SU-DHL-6 (cell line): ENCODE measurements around the gene SLC25A25.

ENCODE experiments used
- H2AFZ ChIP-seq: fragments of 200-600 bp; sonication (generic); 2 replicates; pipeline ENCODE4 v1.6.1; 2014; ENCODE audit warnings: low read depth, mild to moderate bottlenecking, moderate library complexity, mixed read lengths, antibody characterized with exemption, low read length; ENCODE audit not compliant: severe bottlenecking
- H3F3A ChIP-seq: fragments of 200-600 bp; shearing (Covaris generic); 2 replicates; pipeline ENCODE4 v1.6.0; 2016; ENCODE audit warnings: antibody characterized with exemption, mild to moderate bottlenecking; ENCODE audit not compliant: insufficient read depth
- H3K27ac ChIP-seq: fragments of 200-600 bp; sonication (generic); 2 replicates; pipeline ENCODE4 v1.5.1; 2016; ENCODE audit warnings: low read depth, mild to moderate bottlenecking, low read length, moderate library complexity, mixed read lengths
- H3K27me3 ChIP-seq: fragments of 200-600 bp; sonication (generic), shearing (Covaris generic); 2 replicates; pipeline ENCODE4 v1.6.0; 2014; ENCODE audit warnings: mild to moderate bottlenecking, low read length
- H3K36me3 ChIP-seq: fragments of 200-600 bp; sonication (generic); 2 replicates; pipeline ENCODE4 v1.6.1; 2014; ENCODE audit warnings: mild to moderate bottlenecking, low read length, mixed read lengths
- H3K4me2 ChIP-seq: fragments of 300-600, 200-600 bp; shearing (Covaris generic), sonication (generic); 2 replicates; pipeline ENCODE4 v1.6.0; 2014; ENCODE audit warnings: low read length, low read depth, mild to moderate bottlenecking; ENCODE audit not compliant: poor library complexity, severe bottlenecking
- H3K4me3 ChIP-seq: fragments of 200-600 bp; sonication (generic); 2 replicates; pipeline ENCODE4 v1.5.1; 2014; ENCODE audit warnings: antibody characterized with exemption, low read length, mild to moderate bottlenecking, mixed read lengths; ENCODE audit not compliant: insufficient read depth, poor library complexity, severe bottlenecking
- H3K79me2 ChIP-seq: fragments of 200-600 bp; sonication (generic); 2 replicates; pipeline ENCODE4 v1.6.1; 2014; ENCODE audit warnings: mild to moderate bottlenecking, low read length, moderate library complexity; ENCODE audit not compliant: insufficient read depth
- H3K9ac ChIP-seq: fragments of 200-600 bp; sonication (generic); 2 replicates; pipeline ENCODE4 v1.7.0; 2014; ENCODE audit warnings: mild to moderate bottlenecking, low read length
- H3K9me2 ChIP-seq: fragments of 200-600 bp; sonication (generic); replicated peaks from 2 replicates; pipeline ENCODE4 v1.6.1; 2014; ENCODE audit warnings: low read length; ENCODE audit not compliant: insufficient read depth
- H3K9me3 ChIP-seq: fragments of 200-600 bp; sonication (generic); 2 replicates; pipeline ENCODE4 v1.6.1; 2014; ENCODE audit warnings: low read length, mixed read lengths; ENCODE audit not compliant: insufficient read depth
- H4K20me1 ChIP-seq: fragments of 200-600 bp; sonication (generic); 2 replicates; pipeline ENCODE4 v1.6.1; 2014; ENCODE audit warnings: low read depth, mild to moderate bottlenecking, antibody characterized with exemption, low read length, moderate library complexity, mixed read lengths
- EZH2phosphoT487 ChIP-seq: fragments of 200-600 bp; sonication (generic), shearing (Covaris generic); conservative IDR thresholded peaks from 2 replicates; pipeline ENCODE4 v1.6.1; 2018; ENCODE audit warnings: mild to moderate bottlenecking, antibody characterized with exemption, low read length, moderate library complexity, mixed read lengths
- TF ChIP-seq, protein P1 (sequence below): fragments of 200-600 bp; sonication (generic); IDR thresholded peaks from one replicate; pipeline ENCODE4 v1.5.1; 2017; ENCODE audit warnings: antibody characterized with exemption, mild to moderate bottlenecking, low read length, moderate library complexity; ENCODE audit not compliant: insufficient read depth, poor library complexity, severe bottlenecking

Gene SLC25A25

DNA sequence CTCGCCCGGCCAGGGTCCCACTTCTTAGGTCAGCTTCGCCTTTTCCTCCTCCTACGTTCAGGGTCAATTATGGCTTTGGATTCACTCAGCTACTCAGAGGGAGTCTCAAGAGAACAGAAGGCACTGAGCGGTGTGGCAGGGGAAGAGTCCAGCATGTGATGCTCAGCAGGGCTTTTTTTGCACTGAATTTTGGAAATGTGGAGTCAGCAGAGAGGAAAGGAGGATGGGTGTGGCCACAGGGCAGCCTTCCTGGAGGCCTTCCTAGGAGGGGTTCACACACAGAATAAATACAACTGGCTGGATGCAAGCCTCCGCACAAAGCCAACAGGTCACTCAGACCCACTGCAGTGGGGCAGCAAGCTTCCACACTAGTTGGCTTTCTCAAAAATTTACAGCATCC, 5.8 kb upstream of the SLC25A25 start:
- Histone ChIP-seq H4K20me1 (no peaks in the 10 kb centered on the region), H3K4me3 (no peak overlapping the region), H3K9me2 (no peaks in the 10 kb centered on the region), H2AFZ (no peak overlapping the region), H3K9me3 (no peaks in the 10 kb centered on the region), H3K9ac (no peak overlapping the region), H3K27me3 (no peaks in the 10 kb centered on the region), H3K27ac (no peak overlapping the region), H3F3A (0 out of 2 replicates have a peak, but pooled peaks cover 3% of the 10 kb centered on the region), H3K4me2 (no peak overlapping the region), H3K36me3 (no peaks in the 10 kb centered on the region), H3K79me2 (peaks cover 16% of the 10 kb centered on the region)
- TF ChIP-seq, protein P1, sequence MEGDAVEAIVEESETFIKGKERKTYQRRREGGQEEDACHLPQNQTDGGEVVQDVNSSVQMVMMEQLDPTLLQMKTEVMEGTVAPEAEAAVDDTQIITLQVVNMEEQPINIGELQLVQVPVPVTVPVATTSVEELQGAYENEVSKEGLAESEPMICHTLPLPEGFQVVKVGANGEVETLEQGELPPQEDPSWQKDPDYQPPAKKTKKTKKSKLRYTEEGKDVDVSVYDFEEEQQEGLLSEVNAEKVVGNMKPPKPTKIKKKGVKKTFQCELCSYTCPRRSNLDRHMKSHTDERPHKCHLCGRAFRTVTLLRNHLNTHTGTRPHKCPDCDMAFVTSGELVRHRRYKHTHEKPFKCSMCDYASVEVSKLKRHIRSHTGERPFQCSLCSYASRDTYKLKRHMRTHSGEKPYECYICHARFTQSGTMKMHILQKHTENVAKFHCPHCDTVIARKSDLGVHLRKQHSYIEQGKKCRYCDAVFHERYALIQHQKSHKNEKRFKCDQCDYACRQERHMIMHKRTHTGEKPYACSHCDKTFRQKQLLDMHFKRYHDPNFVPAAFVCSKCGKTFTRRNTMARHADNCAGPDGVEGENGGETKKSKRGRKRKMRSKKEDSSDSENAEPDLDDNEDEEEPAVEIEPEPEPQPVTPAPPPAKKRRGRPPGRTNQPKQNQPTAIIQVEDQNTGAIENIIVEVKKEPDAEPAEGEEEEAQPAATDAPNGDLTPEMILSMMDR, result no peak

DNA sequence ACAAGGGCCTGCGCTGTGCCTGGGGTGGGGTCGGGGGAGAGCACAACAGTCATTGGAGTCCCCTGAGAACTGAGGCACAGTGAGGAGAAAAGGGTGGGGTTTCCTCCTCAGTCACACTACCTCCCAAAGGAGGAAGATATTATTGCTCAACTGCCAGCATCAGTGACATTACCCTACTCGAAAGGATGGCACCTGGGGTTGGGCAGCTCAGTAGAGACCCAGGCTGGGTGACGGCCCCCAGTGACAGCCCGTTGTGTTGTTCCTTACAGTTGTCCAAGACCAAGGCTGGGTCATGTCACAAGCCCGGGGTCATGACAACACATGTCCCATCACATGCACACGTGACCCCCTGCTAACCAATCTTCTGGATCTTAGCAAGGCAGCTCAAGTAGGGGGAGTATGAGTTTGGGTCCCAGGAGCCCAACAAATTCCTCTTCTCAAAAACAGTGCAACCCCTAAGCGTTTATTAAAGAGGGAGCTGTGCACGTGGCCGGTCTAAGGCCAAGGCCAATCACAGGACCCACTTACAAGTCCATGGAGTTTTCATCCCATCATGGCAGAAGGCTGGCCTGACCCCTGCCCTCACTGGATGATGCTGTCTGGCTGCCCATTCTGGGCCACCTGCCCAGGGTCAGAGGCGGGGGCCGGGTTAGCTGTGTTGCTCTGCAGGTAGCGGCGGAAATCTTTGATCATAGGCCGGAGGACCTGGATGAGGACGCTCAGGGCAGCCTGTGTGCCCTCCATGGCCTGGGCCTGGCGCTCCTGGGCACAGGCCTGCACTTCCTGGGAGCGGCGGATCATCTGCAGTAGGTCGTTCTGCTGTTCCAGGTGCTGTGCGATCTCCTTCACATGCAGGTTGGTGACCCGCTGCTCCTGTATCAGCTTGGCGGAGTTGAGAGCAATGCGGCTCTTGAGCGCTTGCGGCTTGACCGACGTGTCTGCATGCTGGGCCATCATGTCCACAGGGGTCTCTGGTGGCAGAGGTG, 4.9 kb upstream of the SLC25A25 start:
- H2AFZ ChIP-seq, result no peak overlapping the region
- no peaks in the 10 kb centered on the region for H3K36me3 ChIP-seq
- H3K9me2 ChIP-seq, result no peaks in the 10 kb centered on the region
- H3K9me3 ChIP-seq, result no peaks in the 10 kb centered on the region
- H3F3A ChIP-seq, result 0 out of 2 replicates have a peak, but pooled peaks cover under 1% of the 10 kb centered on the region
- H3K4me3 ChIP-seq, result no peak overlapping the region
- H3K4me2 ChIP-seq, result no peak overlapping the region
- H3K9ac ChIP-seq, result no peak overlapping the region
- TF ChIP-seq, protein P1, result no peak
- TF ChIP-seq EZH2phosphoT487, result no peak
- no peaks in the 10 kb centered on the region for H4K20me1 ChIP-seq
- H3K27ac ChIP-seq, result no peak overlapping the region
- H3K79me2 ChIP-seq, result peaks cover 16% of the 10 kb centered on the region
- no peaks in the 10 kb centered on the region for H3K27me3 ChIP-seq

DNA sequence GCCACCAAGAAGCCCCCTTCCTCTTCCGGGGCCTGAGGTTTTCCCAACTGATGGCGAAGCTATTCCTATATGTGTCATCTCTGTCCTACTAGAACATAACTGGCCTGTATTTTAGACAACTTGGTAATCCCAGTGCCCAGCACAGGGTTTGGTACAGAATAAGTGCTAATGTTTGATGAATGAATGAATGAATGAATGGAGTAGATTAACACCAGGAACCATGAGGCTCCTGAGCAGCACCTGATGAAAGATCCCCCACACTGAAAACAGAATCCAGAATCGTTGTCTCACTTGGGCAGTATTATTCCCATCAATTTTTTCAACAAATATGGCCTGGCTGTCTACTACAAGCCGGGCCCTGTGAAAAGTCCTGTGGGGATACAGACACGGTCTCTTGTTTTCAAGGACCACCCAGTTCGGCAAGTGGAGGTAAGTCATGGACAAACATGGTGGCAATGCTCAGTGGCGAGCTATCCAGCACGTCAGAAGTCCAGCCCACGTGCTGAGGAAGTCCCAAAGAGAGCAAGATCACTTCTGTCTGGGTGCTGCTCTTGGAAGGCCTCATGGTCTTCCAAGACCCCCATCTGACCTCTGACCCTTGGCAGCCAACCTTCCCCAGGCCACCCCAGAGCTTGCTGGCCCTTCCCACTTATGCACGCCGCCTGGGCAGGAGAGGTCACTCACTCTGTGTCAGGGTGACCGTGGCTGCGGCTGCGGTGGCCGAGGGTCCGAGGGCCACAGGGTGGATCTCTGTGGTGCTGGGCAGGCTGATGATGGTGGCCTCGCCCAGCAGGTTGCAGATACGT, 1.9 kb upstream of the SLC25A25 start:
- H3K4me3 ChIP-seq, result peak overlapping the region; percentile 55
- TF ChIP-seq, protein P1, result no peak
- no peak for TF ChIP-seq EZH2phosphoT487
- peaks cover 13% of the 10 kb centered on the region for H3F3A ChIP-seq
- H3K9me3 ChIP-seq, result no peaks in the 10 kb centered on the region
- H3K27ac ChIP-seq, result no peak overlapping the region
- no peaks in the 10 kb centered on the region for H4K20me1 ChIP-seq
- no peaks in the 10 kb centered on the region for H3K9me2 ChIP-seq
- peak overlapping the region; percentile 60 for H3K9ac ChIP-seq
- peaks cover 42% of the 10 kb centered on the region for H3K79me2 ChIP-seq
- H2AFZ ChIP-seq, result no peak overlapping the region
- H3K4me2 ChIP-seq, result peak overlapping the region; percentile 65
- no peaks in the 10 kb centered on the region for H3K27me3 ChIP-seq
- no peaks in the 10 kb centered on the region for H3K36me3 ChIP-seq
